BJ (cell line): ENCODE measurements around the gene LRFN4. TPM values are rescaled to one million over a fixed set of nuclear protein-coding genes. Genes with fewer than 3 reads are reported as not detected.
A peak's percentile ranks its signal among the peaks of the same experiment; 100 is the strongest.

Source experiments
- CTCF ChIA-PET: fragments of 350-600 bp; formaldehyde crosslinking; extraction: SDS; loops from one replicate; lab custom pipeline; 2021; ENCODE audit warnings: antibody characterized with exemption, inconsistent platforms; lab: Yijun Ruan, JAX
- POLR2A ChIA-PET: fragments of 300-600 bp; sonication (Branson Sonifier 250); formaldehyde crosslinking; extraction: SDS; loops from one replicate; lab custom pipeline; 2021; ENCODE audit warnings: antibody characterized with exemption; lab: Charles Lee
- DNase-seq: peaks from one replicate; pipeline ENCODE4 v3.0.0-alpha.2; 2011; ENCODE audit warnings: low read depth
- H3K27me3 ChIP-seq: 2 replicates; pipeline ENCODE4 v1.6.0; 2011; ENCODE audit warnings: low read length; ENCODE audit not compliant: control insufficient read depth, insufficient read depth
- H3K36me3 ChIP-seq: 2 replicates; pipeline ENCODE4 v1.5.1; 2011; ENCODE audit warnings: low read length; ENCODE audit not compliant: control insufficient read depth, insufficient read depth
- H3K4me3 ChIP-seq: 2 replicates; pipeline ENCODE4 v1.5.1; 2011; ENCODE audit warnings: low read depth, mild to moderate bottlenecking, control low read depth, low read length
- polyA plus RNA-seq: library from polyadenylated mRNA; depleted of rRNA; stranded (reverse); fragments of >200 nt; gene quantifications from 2 replicates; pipeline ENCODE4 v1.2.3, GENCODE V29; 2011
- TF ChIP-seq, protein P1 (sequence below): IDR thresholded peaks from 2 replicates; pipeline ENCODE4 v1.5.1; 2011; ENCODE audit warnings: low read depth, mild to moderate bottlenecking, control low read depth, inconsistent platforms, low read length, moderate library complexity; ENCODE audit not compliant: insufficient read depth

Gene LRFN4
- polyA plus RNA-seq, 1 experiment: 15.8 TPM

DNA sequence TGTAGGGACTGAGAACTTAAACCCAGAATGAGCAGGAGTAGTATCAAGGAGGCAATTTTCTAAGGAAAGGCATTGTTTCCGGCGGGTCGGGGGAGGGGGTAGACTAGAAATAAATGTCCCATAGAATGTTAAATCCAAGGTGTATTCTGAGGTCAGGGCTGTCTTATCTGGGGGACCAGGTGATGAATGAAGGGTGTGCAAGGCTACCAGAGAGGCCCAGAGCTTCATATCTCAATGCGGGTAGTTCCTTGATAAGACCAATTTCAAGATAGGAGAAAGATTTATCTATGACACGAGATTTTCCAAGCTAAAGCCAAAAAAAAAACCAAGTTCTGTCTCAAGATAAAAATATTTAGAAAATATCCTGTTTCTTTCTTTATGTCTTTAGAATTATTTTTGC is 21.9 kb upstream of the LRFN4 start:
- ChIA-PET POLR2A (no interaction called here), CTCF (interaction anchor here (0.6 to 5.9 kb wide), 21 partner anchors 7 to 263 kb away, joined by 3 to 20 read pairs (median 3); partner anchors contain the start of gene RCE1)
- TF ChIP-seq, protein P1, sequence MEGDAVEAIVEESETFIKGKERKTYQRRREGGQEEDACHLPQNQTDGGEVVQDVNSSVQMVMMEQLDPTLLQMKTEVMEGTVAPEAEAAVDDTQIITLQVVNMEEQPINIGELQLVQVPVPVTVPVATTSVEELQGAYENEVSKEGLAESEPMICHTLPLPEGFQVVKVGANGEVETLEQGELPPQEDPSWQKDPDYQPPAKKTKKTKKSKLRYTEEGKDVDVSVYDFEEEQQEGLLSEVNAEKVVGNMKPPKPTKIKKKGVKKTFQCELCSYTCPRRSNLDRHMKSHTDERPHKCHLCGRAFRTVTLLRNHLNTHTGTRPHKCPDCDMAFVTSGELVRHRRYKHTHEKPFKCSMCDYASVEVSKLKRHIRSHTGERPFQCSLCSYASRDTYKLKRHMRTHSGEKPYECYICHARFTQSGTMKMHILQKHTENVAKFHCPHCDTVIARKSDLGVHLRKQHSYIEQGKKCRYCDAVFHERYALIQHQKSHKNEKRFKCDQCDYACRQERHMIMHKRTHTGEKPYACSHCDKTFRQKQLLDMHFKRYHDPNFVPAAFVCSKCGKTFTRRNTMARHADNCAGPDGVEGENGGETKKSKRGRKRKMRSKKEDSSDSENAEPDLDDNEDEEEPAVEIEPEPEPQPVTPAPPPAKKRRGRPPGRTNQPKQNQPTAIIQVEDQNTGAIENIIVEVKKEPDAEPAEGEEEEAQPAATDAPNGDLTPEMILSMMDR: no peak
- Histone ChIP-seq H3K27me3 (no peaks in the 10 kb centered on the region), H3K4me3 (no peak overlapping the region), H3K36me3 (peaks cover 1% of the 10 kb centered on the region)
- no peak for DNase-seq

DNA sequence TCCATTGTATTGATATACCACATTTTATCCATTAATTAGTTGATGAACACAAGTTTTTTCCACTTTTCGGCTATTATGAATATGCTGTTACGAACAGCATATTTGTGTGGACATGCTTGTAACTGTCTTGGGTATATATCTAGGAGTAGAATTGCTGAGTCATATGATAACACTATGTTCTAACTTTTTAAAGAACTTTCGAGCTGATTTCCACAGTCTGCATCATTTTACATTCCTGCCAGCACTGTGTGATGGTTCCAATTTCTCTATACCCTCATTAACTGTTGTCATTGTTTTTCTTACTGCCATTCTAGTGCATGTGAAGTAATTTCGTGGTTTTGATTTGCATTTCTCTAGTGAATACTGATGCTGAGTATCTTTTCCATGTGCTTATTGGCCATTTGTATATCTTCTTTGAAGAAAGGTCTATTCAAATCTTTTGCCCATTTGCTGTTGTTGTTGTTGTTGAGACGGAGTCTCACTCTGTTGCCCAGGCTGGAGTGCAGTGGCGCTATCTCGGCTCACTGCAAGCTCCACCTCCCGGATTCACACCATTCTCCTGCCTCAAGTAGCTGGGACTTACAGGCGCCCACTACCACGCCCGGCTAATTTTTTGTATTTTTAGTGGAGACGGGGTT is 21.0 kb upstream of the LRFN4 start:
- peaks cover 1% of the 10 kb centered on the region for H3K36me3 ChIP-seq
- TF ChIP-seq, protein P1: no peak
- no peak for DNase-seq
- POLR2A ChIA-PET: no interaction called here
- CTCF ChIA-PET: interaction anchor here (1.0 to 5.9 kb wide), 3 partner anchors 10 to 157 kb away, joined by 3 to 20 read pairs (median 3); no protein-coding TSS in a partner anchor
- H3K27me3 ChIP-seq: no peaks in the 10 kb centered on the region
- H3K4me3 ChIP-seq: no peak overlapping the region

DNA sequence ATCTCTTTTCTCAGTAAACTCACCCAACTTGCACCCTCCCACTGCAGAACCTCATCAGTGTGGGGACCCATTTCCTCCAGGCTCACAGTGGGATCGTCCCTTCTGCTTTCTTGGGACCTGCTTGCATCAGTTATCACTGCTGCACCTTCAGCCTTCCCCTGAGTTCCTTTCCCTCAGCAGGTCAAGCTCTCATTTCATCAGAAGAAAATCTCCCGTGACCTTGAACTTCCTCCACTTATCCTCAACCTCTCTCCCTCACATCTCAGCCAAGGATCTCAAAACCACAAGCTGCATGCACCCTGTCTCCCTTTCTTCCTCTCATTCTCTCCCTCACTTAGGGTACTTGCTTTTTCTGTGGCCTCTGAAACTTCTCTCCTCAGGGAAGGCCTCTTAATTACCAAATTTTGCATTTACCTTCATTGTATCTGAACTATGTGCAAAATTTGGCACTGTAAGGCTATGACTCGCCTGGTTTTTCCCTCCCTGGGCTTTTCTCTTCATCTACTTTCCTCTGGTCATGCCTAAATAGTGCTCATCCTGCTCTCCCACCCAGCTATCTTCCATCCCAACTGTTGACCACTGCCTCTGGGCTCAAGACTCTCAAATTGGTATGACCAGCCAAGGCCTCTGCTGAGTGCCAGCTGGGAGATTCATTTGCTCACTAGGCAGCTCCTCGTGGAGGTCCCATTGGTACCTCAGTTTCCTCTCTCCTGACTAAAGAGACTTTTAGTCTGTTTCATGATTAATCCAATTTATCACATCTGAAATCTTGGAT is 16.4 kb upstream of the LRFN4 start:
- Histone ChIP-seq H3K27me3 (no peaks in the 10 kb centered on the region), H3K36me3 (peaks cover 7% of the 10 kb centered on the region), H3K4me3 (no peak overlapping the region)
- ChIA-PET POLR2A (no interaction called here), CTCF (interaction anchor here (0.5 to 4.0 kb wide), 3 partner anchors 14 to 143 kb away, joined by 3 to 25 read pairs (median 3); partner anchors contain the start of gene C11orf86)
- TF ChIP-seq, protein P1: no peak
- DNase-seq: no peak

DNA sequence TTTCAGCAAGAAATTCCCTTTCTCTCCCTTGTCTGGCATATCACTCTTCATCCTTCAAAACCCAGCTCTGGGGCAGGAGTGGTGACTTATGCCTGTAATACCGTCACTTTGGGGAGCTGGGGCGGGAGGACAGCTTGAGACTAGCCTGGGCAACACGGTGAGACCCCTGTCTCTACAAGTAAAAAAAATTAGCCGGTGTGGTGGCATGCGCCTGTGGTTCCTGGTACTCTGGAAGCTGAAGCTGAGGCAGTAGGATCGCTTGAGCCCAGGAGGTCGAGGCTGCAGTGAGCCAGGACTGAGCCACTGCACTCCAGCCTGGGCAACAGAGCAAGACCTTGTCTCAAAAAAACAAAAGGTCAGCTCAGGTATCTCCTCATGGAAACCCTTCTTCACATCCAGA is 15.0 kb upstream of the LRFN4 start:
- Histone ChIP-seq H3K27me3 (no peaks in the 10 kb centered on the region), H3K4me3 (peak overlapping the region; percentile 90), H3K36me3 (peaks cover 13% of the 10 kb centered on the region)
- TF ChIP-seq, protein P1: no peak
- DNase-seq: no peak
- CTCF ChIA-PET: interaction anchor here (1.1 to 4.0 kb wide), 3 partner anchors 8 to 138 kb away, joined by 4 to 25 read pairs (median 4); partner anchors contain the start of gene C11orf86
- POLR2A ChIA-PET: interaction anchor here (1.6 kb wide), 1 partner anchor 130 kb away, joined by 7 read pairs; no protein-coding TSS in a partner anchor

DNA sequence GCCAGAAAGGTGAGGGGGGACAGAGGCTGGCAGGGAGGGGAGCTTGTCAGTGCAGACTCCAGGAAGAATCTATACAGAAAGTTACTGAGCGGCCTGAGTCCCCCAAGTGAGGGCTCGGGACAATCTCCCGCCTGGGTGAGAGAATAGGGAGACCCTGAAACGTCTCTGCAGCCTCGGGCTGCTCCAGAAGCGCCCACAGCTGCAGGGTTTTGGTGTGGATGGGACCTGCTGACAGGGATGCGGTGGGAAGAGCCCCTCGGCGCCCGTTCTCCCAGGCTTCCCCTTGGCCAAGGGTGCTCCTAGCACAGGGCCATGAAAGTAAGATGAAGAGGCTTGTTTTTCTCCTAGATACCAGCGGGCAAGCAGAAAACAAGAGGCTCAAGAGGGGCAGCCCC is 14.4 kb upstream of the LRFN4 start:
- Histone ChIP-seq H3K27me3 (no peaks in the 10 kb centered on the region), H3K4me3 (peak overlapping the region; percentile 90), H3K36me3 (peaks cover 16% of the 10 kb centered on the region)
- ChIA-PET POLR2A (interaction anchor here (1.6 kb wide), 1 partner anchor 129 kb away, joined by 7 read pairs; no protein-coding TSS in a partner anchor), CTCF (interaction anchor here (0.8 to 4.0 kb wide), 5 partner anchors 8 to 138 kb away, joined by 3 to 25 read pairs (median 4); partner anchors contain the start of gene C11orf86)
- DNase-seq: no peak
- TF ChIP-seq, protein P1: no peak
